Forelimb muscle (tissue), 1 donor: ENCODE data around the gene CABP2. TPM values are rescaled to one million over a fixed set of nuclear protein-coding genes. Genes with fewer than 3 reads are reported as not detected.
"Not testable (repeated sequence)": the region's sequence is repeated elsewhere in the genome, so short reads cannot be mapped to it uniquely, and the experiment has no call there.

Experiments used
- DNase-seq: peaks from one replicate; pipeline ENCODE4 v3.0.0-alpha.2; 2013; ENCODE audit warnings: low read depth
- polyA plus RNA-seq: library from polyadenylated mRNA; unstranded; fragments of 120-200 nt; gene quantifications from one replicate; pipeline ENCODE4 v1.2.1, GENCODE V29; 2013; ENCODE audit not compliant: insufficient read length

CABP2 gene
- polyA plus RNA-seq, 1 donor: not detected

DNA sequence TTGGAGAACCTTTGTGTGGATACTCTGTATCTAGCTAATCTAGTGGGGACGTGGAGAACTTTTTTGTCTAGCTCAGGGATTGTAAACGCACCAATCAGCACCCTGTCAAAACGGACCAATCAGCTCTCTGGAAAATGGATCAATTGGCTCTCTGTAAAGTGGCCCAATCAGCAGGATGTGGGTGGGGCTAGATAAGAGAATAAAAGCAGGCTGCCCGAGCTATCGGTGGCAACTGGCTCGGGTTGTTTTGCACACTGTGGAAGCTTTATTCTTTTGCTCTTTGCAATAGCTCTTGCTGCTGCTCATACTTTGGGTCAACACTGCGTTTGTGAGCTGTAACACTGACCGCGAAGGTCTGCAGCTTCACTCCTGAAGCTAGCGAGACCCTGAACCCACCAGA, 46.6 kb downstream of the CABP2 start:
- DNase-seq: not testable (repeated sequence)

DNA sequence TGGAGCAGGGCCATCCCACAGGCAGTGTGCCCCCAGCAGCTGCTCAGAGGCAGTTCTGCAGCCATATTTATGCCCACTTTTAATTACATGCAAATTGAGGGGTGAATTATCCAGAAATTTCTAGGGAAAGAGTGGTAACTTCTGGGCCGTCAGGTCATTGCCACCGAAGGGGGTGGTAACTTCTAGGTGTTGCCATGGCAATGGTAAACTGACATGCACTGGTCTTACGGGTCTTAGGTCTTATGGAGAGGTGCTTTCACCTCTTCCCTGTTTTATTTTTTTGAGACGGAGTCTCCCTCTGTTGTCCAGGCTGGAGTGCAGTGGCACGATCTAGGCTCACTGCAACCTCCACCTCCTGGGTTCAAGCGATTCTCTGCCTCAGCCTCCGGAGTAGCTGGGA, 50.4 kb downstream of the CABP2 start:
- DNase-seq: no peak

- no peak for DNase-seq
These were observed 52.8 kb downstream of the CABP2 start for GRCh38 chr11:67470337-67471002.

- no peak for DNase-seq
These were observed 53.8 kb downstream of the CABP2 start for GRCh38 chr11:67469508-67469811.

Other genes starting within 250 kb of the CABP2 start
- 29.3 TPM for gene ANKRD13D, start 234.1 kb downstream of the CABP2 start, polyA plus RNA-seq
- gene SSH3, start 219.9 kb downstream of the CABP2 start, polyA plus RNA-seq: 17.6 TPM
- gene POLD4, start 169.9 kb downstream of the CABP2 start, polyA plus RNA-seq: 31.9 TPM
- gene CLCF1, start 149.8 kb downstream of the CABP2 start, polyA plus RNA-seq: 3.6 TPM
- gene RAD9A, start 131.5 kb downstream of the CABP2 start, polyA plus RNA-seq: 8.2 TPM
- gene PPP1CA, start 121.6 kb downstream of the CABP2 start, polyA plus RNA-seq: 123 TPM
- gene TBC1D10C, start 119.4 kb downstream of the CABP2 start, polyA plus RNA-seq: 6.6 TPM
- 73.3 TPM for gene CARNS1, start 107.8 kb downstream of the CABP2 start, polyA plus RNA-seq
- 32.0 TPM for gene RPS6KB2, start 95.0 kb downstream of the CABP2 start, polyA plus RNA-seq
- 1.1 TPM for gene PTPRCAP, start 85.8 kb downstream of the CABP2 start, polyA plus RNA-seq
- gene CORO1B, start 80.0 kb downstream of the CABP2 start, polyA plus RNA-seq: 26.2 TPM
- gene GPR152, start 70.7 kb downstream of the CABP2 start, polyA plus RNA-seq: not detected
- 1.1 TPM for gene CABP4, start 68.1 kb downstream of the CABP2 start, polyA plus RNA-seq
- gene TMEM134, start 54.2 kb downstream of the CABP2 start, polyA plus RNA-seq: 53.4 TPM
- gene AIP, start 40.4 kb downstream of the CABP2 start, polyA plus RNA-seq: 42.0 TPM
- gene PITPNM1, start 18.1 kb downstream of the CABP2 start, polyA plus RNA-seq: 6.3 TPM
- gene CDK2AP2, start 15.3 kb downstream of the CABP2 start, polyA plus RNA-seq: 16.2 TPM
- gene GSTP1, start 60.4 kb upstream of the CABP2 start, polyA plus RNA-seq: 200 TPM
- gene NDUFV1, start 83.5 kb upstream of the CABP2 start, polyA plus RNA-seq: 151 TPM
- 3.7 TPM for gene NUDT8, start 106.5 kb upstream of the CABP2 start, polyA plus RNA-seq
- not detected for gene TBX10, start 116.3 kb upstream of the CABP2 start, polyA plus RNA-seq
- 0.63 TPM for gene ACY3, start 127.3 kb upstream of the CABP2 start, polyA plus RNA-seq
- not detected for gene ALDH3B2, start 151.2 kb upstream of the CABP2 start, polyA plus RNA-seq